Measurements from ENCODE around the gene SPCS3. TPM values are rescaled to one million over a fixed set of nuclear protein-coding genes. Genes with fewer than 3 reads are reported as not detected.

SPCS3 gene
- total RNA-seq, 2 experiments from 2014 or later, result 176 to 186 TPM

Other genes with a start within 250 kb of the SPCS3 start
- not detected for gene SPATA4, start 124.4 kb upstream of the SPCS3 start, total RNA-seq
- not detected for gene ASB5, start 50.7 kb upstream of the SPCS3 start, total RNA-seq